Measurements from ENCODE around the gene NAT8L. TPM values are rescaled to one million over a fixed set of nuclear protein-coding genes. Genes with fewer than 3 reads are reported as not detected.

The NAT8L gene
- total RNA-seq, 2 experiments from 2014 or later: not detected

GRCh38 chr4:2077537-2078460, 18.7 kb downstream of the NAT8L start:
- DNase-seq (no peak), ATAC-seq (ENCODE audit: poor library complexity) (no peak)
- H3K36me3 ChIP-seq (ENCODE audit: insufficient read depth, low read length): no peaks in the 10 kb centered on the region
- CTCF ChIA-PET: no interaction called here
- POLR2A ChIA-PET: no interaction called here
- intact Hi-C loops (cut with DNase I, micrococcal nuclease): no loop called here
- H3K4me3 ChIP-seq (ENCODE audit: low read length): no peak overlapping the region
- Mint-ChIP-seq H3K27me3 (no peaks in the 10 kb centered on the region), H3K27ac (no peak overlapping the region), H3K4me1 (ENCODE audit: low read depth) (no peaks in the 10 kb centered on the region), H3K4me3 (no peak overlapping the region), H3K9me3 (no peaks in the 10 kb centered on the region), H3K36me3 (ENCODE audit: low read depth) (no peaks in the 10 kb centered on the region)
- H3K27me3 ChIP-seq (ENCODE audit: control insufficient read depth in 1 of 2, insufficient read depth in 2 of 2, low read length in 2 of 2): no peaks in the 10 kb centered on the region
- H3K4me1 ChIP-seq (ENCODE audit: insufficient read depth, low read length): no peaks in the 10 kb centered on the region
- TF ChIP-seq CTCF (IDR thresholded peaks at IDR 0.05): no peak
- H3K9me3 ChIP-seq (ENCODE audit: control insufficient read depth in 1 of 2, insufficient read depth in 1 of 2, low read length in 2 of 2): no peaks in the 10 kb centered on the region
- H3K27ac ChIP-seq (ENCODE audit: low read depth in 1 of 2, low read length in 2 of 2): no peak overlapping the region

GRCh38 chr4:2078584-2078983, 19.5 kb downstream of the NAT8L start:
- CTCF ChIA-PET: no interaction called here
- ATAC-seq (ENCODE audit: poor library complexity) (no peak), DNase-seq (peak in 1 of 14 experiments; percentile 10)
- no peak for TF ChIP-seq CTCF (IDR thresholded peaks at IDR 0.05)
- no peaks in the 10 kb centered on the region for H3K4me1 Mint-ChIP-seq (ENCODE audit: low read depth)
- intact Hi-C loops (cut with DNase I, micrococcal nuclease): no loop called here
- Histone ChIP-seq H3K4me1 (ENCODE audit: insufficient read depth, low read length) (no peaks in the 10 kb centered on the region), H3K4me3 (ENCODE audit: low read length) (no peak overlapping the region), H3K27me3 (ENCODE audit: control insufficient read depth in 1 of 2, insufficient read depth in 2 of 2, low read length in 2 of 2) (no peaks in the 10 kb centered on the region), H3K36me3 (ENCODE audit: insufficient read depth, low read length) (no peaks in the 10 kb centered on the region), H3K27ac (ENCODE audit: low read depth in 1 of 2, low read length in 2 of 2) (no peak overlapping the region), H3K9me3 (ENCODE audit: control insufficient read depth in 1 of 2, insufficient read depth in 1 of 2, low read length in 2 of 2) (no peaks in the 10 kb centered on the region)
- POLR2A ChIA-PET: no interaction called here
- H3K9me3 Mint-ChIP-seq: no peaks in the 10 kb centered on the region
- no peaks in the 10 kb centered on the region for H3K36me3 Mint-ChIP-seq (ENCODE audit: low read depth)
- no peaks in the 10 kb centered on the region for H3K27me3 Mint-ChIP-seq
- no peak overlapping the region for H3K4me3 Mint-ChIP-seq
- no peak overlapping the region for H3K27ac Mint-ChIP-seq

- DNase-seq (peak in 1 of 14 experiments; percentile 15), ATAC-seq (ENCODE audit: poor library complexity) (no peak)
- H3K27ac Mint-ChIP-seq: no peak overlapping the region
- no peaks in the 10 kb centered on the region for H3K9me3 Mint-ChIP-seq
- H3K27ac ChIP-seq (ENCODE audit: low read depth in 1 of 2, low read length in 2 of 2): no peak overlapping the region
- H3K27me3 Mint-ChIP-seq: no peaks in the 10 kb centered on the region
- ChIA-PET POLR2A (no interaction called here), CTCF (no interaction called here)
- no peaks in the 10 kb centered on the region for H3K4me1 ChIP-seq (ENCODE audit: insufficient read depth, low read length)
- intact Hi-C loops (cut with DNase I, micrococcal nuclease): no loop called here
- no peaks in the 10 kb centered on the region for H3K36me3 ChIP-seq (ENCODE audit: insufficient read depth, low read length)
- no peaks in the 10 kb centered on the region for H3K9me3 ChIP-seq (ENCODE audit: control insufficient read depth in 1 of 2, insufficient read depth in 1 of 2, low read length in 2 of 2)
- no peaks in the 10 kb centered on the region for H3K27me3 ChIP-seq (ENCODE audit: control insufficient read depth in 1 of 2, insufficient read depth in 2 of 2, low read length in 2 of 2)
- no peak overlapping the region for H3K4me3 Mint-ChIP-seq
- TF ChIP-seq CTCF (IDR thresholded peaks at IDR 0.05): no peak
- no peaks in the 10 kb centered on the region for H3K36me3 Mint-ChIP-seq (ENCODE audit: low read depth)
- H3K4me1 Mint-ChIP-seq (ENCODE audit: low read depth): no peaks in the 10 kb centered on the region
- no peak overlapping the region for H3K4me3 ChIP-seq (ENCODE audit: low read length)
Observed at GRCh38 chr4:2079006-2079405, 19.9 kb downstream of the NAT8L start.
